HEK293 (cell line): ENCODE results near the gene POLR1E.

ENCODE experiments used
- CTCF ChIA-PET: fragments of 350-600 bp; formaldehyde crosslinking; extraction: SDS; loops from one replicate; lab custom pipeline; 2021; ENCODE audit warnings: antibody characterized with exemption; lab: Yijun Ruan, JAX
- POLR2A ChIA-PET: fragments of 300-600 bp; formaldehyde crosslinking; extraction: SDS; loops from one replicate; lab custom pipeline; 2020; ENCODE audit warnings: antibody characterized with exemption, inconsistent platforms; lab: Yijun Ruan, JAX
- H3K27ac ChIP-seq: fragments of 200-500 bp; sonication (Bioruptor generic); 2 replicates; pipeline ENCODE4 v1.5.1; 2014; ENCODE audit warnings: low read depth, low read length, control low read depth, inconsistent platforms; ENCODE audit errors: extremely low read depth
- H3K36me3 ChIP-seq, 2 experiments: fragments of 200-500 bp in 1 of 2; sonication (Bioruptor generic) in 1 of 2; 1 replicate in 1 of 2; 2 replicates in 1 of 2; pipeline ENCODE4 v1.5.1; 2014 to 2017; ENCODE audit warnings: inconsistent platforms in 2 of 2, low read length in 2 of 2; ENCODE audit not compliant: control insufficient read depth in 2 of 2, insufficient read depth in 1 of 2
- H3K4me1 ChIP-seq: fragments of 200-500 bp; sonication (Bioruptor generic); 2 replicates; pipeline ENCODE4 v1.5.1; 2014; ENCODE audit warnings: mild to moderate bottlenecking, low read length, inconsistent platforms; ENCODE audit not compliant: control insufficient read depth, insufficient read depth
- H3K4me3 ChIP-seq: 2 replicates; pipeline ENCODE4 v1.5.1; 2011; ENCODE audit warnings: low read depth, mild to moderate bottlenecking, control low read depth, low read length, moderate library complexity
- H3K9me3 ChIP-seq: fragments of 200-500 bp; sonication (Bioruptor generic); 2 replicates; pipeline ENCODE4 v1.5.1; 2014; ENCODE audit warnings: low read depth, low read length, inconsistent platforms; ENCODE audit not compliant: control insufficient read depth, insufficient read depth
- ELK4 ChIP-seq: IDR thresholded peaks from 2 replicates; pipeline ENCODE4 v1.6.1; 2011; ENCODE audit warnings: mild to moderate bottlenecking, low read depth, low read length, borderline replicate concordance
- HOXA7 ChIP-seq: sonication (generic); formaldehyde crosslinking; IDR thresholded peaks from 2 replicates; pipeline ENCODE4 v1.8.1; 2022; ENCODE audit warnings: missing genetic modification reagents, borderline replicate concordance
- HOXD13 ChIP-seq: sonication (generic); formaldehyde crosslinking; IDR thresholded peaks from 2 replicates; pipeline ENCODE4 v1.8.0; 2022; ENCODE audit warnings: missing genetic modification reagents, borderline replicate concordance
- KLF8 ChIP-seq: fragments of 450-650 bp; formaldehyde crosslinking; IDR thresholded peaks from 2 replicates; pipeline ENCODE4 v1.5.1; 2016; ENCODE audit warnings: missing biosample characterization, missing genetic modification characterization
- PRDM10 ChIP-seq: fragments of 450-650 bp; formaldehyde crosslinking; IDR thresholded peaks from 2 replicates; pipeline ENCODE4 v1.5.1; 2016; ENCODE audit warnings: missing biosample characterization, missing genetic modification characterization
- SP3 ChIP-seq: fragments of 450-650 bp; formaldehyde crosslinking; IDR thresholded peaks from 2 replicates; pipeline ENCODE4 v1.5.1; 2016; ENCODE audit warnings: missing biosample characterization, missing genetic modification characterization
- ZBTB6 ChIP-seq: fragments of 450-650 bp; formaldehyde crosslinking; IDR thresholded peaks from 2 replicates; pipeline ENCODE4 v1.5.1; 2017; ENCODE audit warnings: missing biosample characterization, missing genetic modification characterization
- ZEB2 ChIP-seq: fragments of 450-650 bp; formaldehyde crosslinking; IDR thresholded peaks from 2 replicates; pipeline ENCODE4 v1.5.1; 2016; ENCODE audit warnings: missing biosample characterization, missing genetic modification characterization
- ZNF157 ChIP-seq: fragments of 450-650 bp; formaldehyde crosslinking; IDR thresholded peaks from 2 replicates; pipeline ENCODE4 v1.5.1; 2016; ENCODE audit warnings: missing biosample characterization, missing genetic modification characterization
- ZNF37A ChIP-seq: fragments of 450-650 bp; IDR thresholded peaks from 2 replicates; pipeline ENCODE4 v1.5.1; 2018; ENCODE audit warnings: missing biosample characterization, missing genetic modification characterization
- ZNF391 ChIP-seq: fragments of 450-650 bp; formaldehyde crosslinking; IDR thresholded peaks from 2 replicates; pipeline ENCODE4 v1.5.1; 2016; ENCODE audit warnings: low read depth, missing biosample characterization, missing genetic modification characterization, borderline replicate concordance
- ZNF426 ChIP-seq: fragments of 450-650 bp; formaldehyde crosslinking; IDR thresholded peaks from 2 replicates; pipeline ENCODE4 v1.5.1; 2017; ENCODE audit warnings: missing biosample characterization, missing genetic modification characterization, mild to moderate bottlenecking, inconsistent platforms, moderate library complexity
- ZNF488 ChIP-seq: fragments of 450-650 bp; formaldehyde crosslinking; IDR thresholded peaks from 2 replicates; pipeline ENCODE4 v1.5.1; 2016; ENCODE audit warnings: missing biosample characterization, missing genetic modification characterization
- ZNF530 ChIP-seq: fragments of 450-650 bp; formaldehyde crosslinking; IDR thresholded peaks from 2 replicates; pipeline ENCODE4 v1.5.1; 2016; ENCODE audit warnings: low read depth, missing biosample characterization, missing genetic modification characterization
- ZNF544 ChIP-seq: fragments of 450-650 bp; formaldehyde crosslinking; IDR thresholded peaks from 2 replicates; pipeline ENCODE4 v1.5.0; 2017; ENCODE audit warnings: missing biosample characterization, missing genetic modification characterization
- ZNF768 ChIP-seq: fragments of 450-650 bp; formaldehyde crosslinking; IDR thresholded peaks from 2 replicates; pipeline ENCODE4 v1.5.1; 2018; ENCODE audit warnings: missing biosample characterization, mild to moderate bottlenecking, missing genetic modification characterization
- TF ChIP-seq, protein P1 (sequence below): fragments of 450-650 bp; formaldehyde crosslinking; IDR thresholded peaks from 2 replicates; pipeline ENCODE4 v1.5.1; 2016; ENCODE audit warnings: missing biosample characterization, missing genetic modification characterization
- TF ChIP-seq, protein P2 (sequence below): fragments of 450-650 bp; formaldehyde crosslinking; IDR thresholded peaks from 2 replicates; pipeline ENCODE4 v1.5.1; 2017; ENCODE audit warnings: missing biosample characterization, mild to moderate bottlenecking, missing genetic modification characterization, moderate library complexity
- TF ChIP-seq, protein P3 (sequence below): fragments of 450-650 bp; formaldehyde crosslinking; conservative IDR thresholded peaks from 2 replicates; pipeline ENCODE4 v1.5.1; 2016; ENCODE audit warnings: low read depth, missing biosample characterization, missing genetic modification characterization

POLR1E gene

GRCh38 chr9:37504605-37505004 lies 18.9 kb downstream of the POLR1E start:
- H3K27ac ChIP-seq, result no peak overlapping the region
- peaks cover 0 to 94% of the 10 kb centered on the region in 2 experiments for H3K36me3 ChIP-seq
- POLR2A ChIA-PET, result interaction anchor here (3.3 kb wide), 1 partner anchor 18 kb away, joined by 12 read pairs; the partner anchor contains the start of gene POLR1E
- H3K4me3 ChIP-seq, result no peak overlapping the region
- no peak for TF ChIP-seq ZNF426
- no peak for TF ChIP-seq PRDM10
- TF ChIP-seq HOXD13 (CRISPR knock-in tag), result no peak
- TF ChIP-seq, protein P1, sequence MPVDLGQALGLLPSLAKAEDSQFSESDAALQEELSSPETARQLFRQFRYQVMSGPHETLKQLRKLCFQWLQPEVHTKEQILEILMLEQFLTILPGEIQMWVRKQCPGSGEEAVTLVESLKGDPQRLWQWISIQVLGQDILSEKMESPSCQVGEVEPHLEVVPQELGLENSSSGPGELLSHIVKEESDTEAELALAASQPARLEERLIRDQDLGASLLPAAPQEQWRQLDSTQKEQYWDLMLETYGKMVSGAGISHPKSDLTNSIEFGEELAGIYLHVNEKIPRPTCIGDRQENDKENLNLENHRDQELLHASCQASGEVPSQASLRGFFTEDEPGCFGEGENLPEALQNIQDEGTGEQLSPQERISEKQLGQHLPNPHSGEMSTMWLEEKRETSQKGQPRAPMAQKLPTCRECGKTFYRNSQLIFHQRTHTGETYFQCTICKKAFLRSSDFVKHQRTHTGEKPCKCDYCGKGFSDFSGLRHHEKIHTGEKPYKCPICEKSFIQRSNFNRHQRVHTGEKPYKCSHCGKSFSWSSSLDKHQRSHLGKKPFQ (tag by site-specific recombination), result no peak
- no peak for TF ChIP-seq ELK4
- no peak for TF ChIP-seq ZBTB6 (tag by site-specific recombination)
- H3K4me1 ChIP-seq, result no peaks in the 10 kb centered on the region
- no peaks in the 10 kb centered on the region for H3K9me3 ChIP-seq
- CTCF ChIA-PET, result no interaction called here

DNA sequence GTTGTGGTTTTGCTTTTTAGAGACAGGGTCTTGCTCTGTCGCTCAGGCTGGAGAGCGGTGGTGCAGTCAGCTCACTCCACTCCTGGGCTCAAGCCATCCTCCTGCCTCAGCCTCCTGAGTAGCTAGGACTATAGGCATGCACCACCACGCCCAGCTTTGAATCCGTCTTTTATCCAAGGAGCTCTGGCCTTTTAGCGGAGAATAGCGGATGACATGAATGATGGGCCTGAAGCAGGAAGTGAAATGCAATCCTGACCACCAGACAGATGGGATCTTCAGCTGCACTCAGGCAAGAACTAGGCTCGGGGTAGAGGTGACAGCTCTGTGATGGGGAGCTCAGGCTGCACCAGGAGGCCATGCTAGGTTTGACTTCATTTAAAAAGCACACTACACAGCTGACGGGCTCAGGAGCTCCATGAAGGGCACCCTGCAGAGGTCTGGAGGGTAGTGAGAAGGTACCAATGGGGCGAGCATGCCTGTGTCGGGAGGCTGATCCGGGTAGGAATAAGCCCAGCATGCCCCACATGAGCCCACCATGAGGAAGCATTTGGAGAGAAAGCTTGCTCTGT lies 21.9 kb downstream of the POLR1E start:
- ChIA-PET CTCF (no interaction called here), POLR2A (interaction anchor here (0.5 to 1.4 kb wide), 3 partner anchors 21 to 1113 kb away, joined by 3 to 5 read pairs (median 5); partner anchors contain the start of genes ANKRD18A and ZBTB5)
- H3K36me3 ChIP-seq, result peaks cover 0 to 80% of the 10 kb centered on the region in 2 experiments; a peak in 2 of 3 replicates
- TF ChIP-seq ZNF530 (no peak), ZNF768 (tag by site-specific recombination) (no peak), ZNF157 (no peak), HOXA7 (CRISPR knock-in tag) (no peak), SP3 (tag by site-specific recombination) (no peak), KLF8 (tag by site-specific recombination) (no peak), ZNF544 (no peak), ZNF37A (tag by site-specific recombination) (no peak), ZNF391 (tag by site-specific recombination) (no peak), ZEB2 (no peak), ZNF488 (no peak)
- TF ChIP-seq, protein P2, sequence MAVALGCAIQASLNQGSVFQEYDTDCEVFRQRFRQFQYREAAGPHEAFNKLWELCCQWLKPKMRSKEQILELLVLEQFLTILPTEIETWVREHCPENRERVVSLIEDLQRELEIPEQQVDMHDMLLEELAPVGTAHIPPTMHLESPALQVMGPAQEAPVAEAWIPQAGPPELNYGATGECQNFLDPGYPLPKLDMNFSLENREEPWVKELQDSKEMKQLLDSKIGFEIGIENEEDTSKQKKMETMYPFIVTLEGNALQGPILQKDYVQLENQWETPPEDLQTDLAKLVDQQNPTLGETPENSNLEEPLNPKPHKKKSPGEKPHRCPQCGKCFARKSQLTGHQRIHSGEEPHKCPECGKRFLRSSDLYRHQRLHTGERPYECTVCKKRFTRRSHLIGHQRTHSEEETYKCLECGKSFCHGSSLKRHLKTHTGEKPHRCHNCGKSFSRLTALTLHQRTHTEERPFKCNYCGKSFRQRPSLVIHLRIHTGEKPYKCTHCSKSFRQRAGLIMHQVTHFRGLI (tag by site-specific recombination), result no peak
- TF ChIP-seq, protein P3, sequence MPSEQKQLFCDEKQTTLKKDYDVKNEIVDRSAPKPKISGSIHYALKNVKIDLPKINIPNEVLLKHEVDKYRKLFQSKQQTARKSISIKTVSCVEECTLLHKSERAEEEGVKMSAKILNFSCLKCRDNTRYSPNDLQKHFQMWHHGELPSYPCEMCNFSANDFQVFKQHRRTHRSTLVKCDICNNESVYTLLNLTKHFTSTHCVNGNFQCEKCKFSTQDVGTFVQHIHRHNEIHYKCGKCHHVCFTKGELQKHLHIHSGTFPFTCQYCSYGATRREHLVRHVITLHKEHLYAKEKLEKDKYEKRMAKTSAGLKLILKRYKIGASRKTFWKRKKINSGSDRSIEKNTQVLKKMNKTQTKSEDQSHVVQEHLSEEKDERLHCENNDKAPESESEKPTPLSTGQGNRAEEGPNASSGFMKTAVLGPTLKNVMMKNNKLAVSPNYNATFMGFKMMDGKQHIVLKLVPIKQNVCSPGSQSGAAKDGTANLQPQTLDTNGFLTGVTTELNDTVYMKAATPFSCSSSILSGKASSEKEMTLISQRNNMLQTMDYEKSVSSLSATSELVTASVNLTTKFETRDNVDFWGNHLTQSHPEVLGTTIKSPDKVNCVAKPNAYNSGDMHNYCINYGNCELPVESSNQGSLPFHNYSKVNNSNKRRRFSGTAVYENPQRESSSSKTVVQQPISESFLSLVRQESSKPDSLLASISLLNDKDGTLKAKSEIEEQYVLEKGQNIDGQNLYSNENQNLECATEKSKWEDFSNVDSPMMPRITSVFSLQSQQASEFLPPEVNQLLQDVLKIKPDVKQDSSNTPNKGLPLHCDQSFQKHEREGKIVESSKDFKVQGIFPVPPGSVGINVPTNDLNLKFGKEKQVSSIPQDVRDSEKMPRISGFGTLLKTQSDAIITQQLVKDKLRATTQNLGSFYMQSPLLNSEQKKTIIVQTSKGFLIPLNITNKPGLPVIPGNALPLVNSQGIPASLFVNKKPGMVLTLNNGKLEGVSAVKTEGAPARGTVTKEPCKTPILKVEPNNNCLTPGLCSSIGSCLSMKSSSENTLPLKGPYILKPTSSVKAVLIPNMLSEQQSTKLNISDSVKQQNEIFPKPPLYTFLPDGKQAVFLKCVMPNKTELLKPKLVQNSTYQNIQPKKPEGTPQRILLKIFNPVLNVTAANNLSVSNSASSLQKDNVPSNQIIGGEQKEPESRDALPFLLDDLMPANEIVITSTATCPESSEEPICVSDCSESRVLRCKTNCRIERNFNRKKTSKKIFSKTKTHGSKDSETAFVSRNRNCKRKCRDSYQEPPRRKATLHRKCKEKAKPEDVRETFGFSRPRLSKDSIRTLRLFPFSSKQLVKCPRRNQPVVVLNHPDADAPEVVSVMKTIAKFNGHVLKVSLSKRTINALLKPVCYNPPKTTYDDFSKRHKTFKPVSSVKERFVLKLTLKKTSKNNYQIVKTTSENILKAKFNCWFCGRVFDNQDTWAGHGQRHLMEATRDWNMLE (tag by site-specific recombination), result no peak

More for the DNA sequence above, 21.9 kb downstream of the POLR1E start:
- Histone ChIP-seq H3K9me3 (no peaks in the 10 kb centered on the region), H3K27ac (no peak overlapping the region), H3K4me3 (no peak overlapping the region), H3K4me1 (no peaks in the 10 kb centered on the region)
